ENCODE measurements around the gene UBE2R2. TPM values are rescaled to one million over a fixed set of nuclear protein-coding genes. Genes with fewer than 3 reads are reported as not detected.
"Not testable (repeated sequence)": the region's sequence is repeated elsewhere in the genome, so short reads cannot be mapped to it uniquely, and the experiment has no call there.

The UBE2R2 gene
- total RNA-seq, 1 donor from 2014 or later, result 34.5 TPM

GRCh38 chr9:33924978-33925797, 108.2 kb downstream of the UBE2R2 start:
- intact Hi-C loops (cut with micrococcal nuclease), result loop anchor here (1.0 kb wide), 1 partner anchor 149 kb away; no protein-coding TSS in a partner anchor

GRCh38 chr9:33926746-33927485, 110.0 kb downstream of the UBE2R2 start:
- intact Hi-C loops (cut with micrococcal nuclease), result no loop called here

- intact Hi-C loops (cut with micrococcal nuclease), result no loop called here
Observed at GRCh38 chr9:33927694-33928093, 110.7 kb downstream of the UBE2R2 start.

- intact Hi-C loops (cut with micrococcal nuclease), result no loop called here
Observed at GRCh38 chr9:33931326-33931725, 114.4 kb downstream of the UBE2R2 start.

- intact Hi-C loops (cut with micrococcal nuclease), result no loop called here
Observed at GRCh38 chr9:33932078-33932807, 115.3 kb downstream of the UBE2R2 start.

GRCh38 chr9:33934188-33934878, 117.4 kb downstream of the UBE2R2 start:
- intact Hi-C loops (cut with micrococcal nuclease), result no loop called here

- intact Hi-C loops (cut with micrococcal nuclease), result no loop called here
Observed at GRCh38 chr9:33939924-33940874, 123.2 kb downstream of the UBE2R2 start.

GRCh38 chr9:33942471-33943083, 125.6 kb downstream of the UBE2R2 start:
- intact Hi-C loops (cut with micrococcal nuclease), result no loop called here

- intact Hi-C loops (cut with micrococcal nuclease), result no loop called here
Observed at GRCh38 chr9:33943389-33943788, 126.4 kb downstream of the UBE2R2 start.

GRCh38 chr9:33946779-33947535, 130.0 kb downstream of the UBE2R2 start:
- intact Hi-C loops (cut with micrococcal nuclease), result no loop called here

GRCh38 chr9:33950371-33950770, 133.4 kb downstream of the UBE2R2 start:
- intact Hi-C loops (cut with micrococcal nuclease), result no loop called here

GRCh38 chr9:33952066-33952465, 135.1 kb downstream of the UBE2R2 start:
- intact Hi-C loops (cut with micrococcal nuclease), result no loop called here

- intact Hi-C loops (cut with micrococcal nuclease), result no loop called here
Observed at GRCh38 chr9:33956544-33956943, 139.6 kb downstream of the UBE2R2 start.

GRCh38 chr9:33959725-33960124, 142.8 kb downstream of the UBE2R2 start:
- intact Hi-C loops (cut with micrococcal nuclease), result no loop called here

- intact Hi-C loops (cut with micrococcal nuclease), result not testable (repeated sequence)
Observed at GRCh38 chr9:33962468-33962867, 145.5 kb downstream of the UBE2R2 start.

GRCh38 chr9:33964086-33964768, 147.3 kb downstream of the UBE2R2 start:
- intact Hi-C loops (cut with micrococcal nuclease), result no loop called here
